Urothelium cell line (cell line): ENCODE data around the gene SYCN.
A peak's percentile ranks its signal among the peaks of the same experiment; 100 is the strongest.

Experiments used
- DNase-seq: peaks from one replicate; pipeline ENCODE4 v3.0.0; 2011; ENCODE audit warnings: low spot score, mixed read lengths
- FAIRE-seq: peaks from 2 replicates; lab custom pipeline; 2011; peaks lifted over from hg19 to GRCh38; lab: Jason Lieb, UNC

SYCN gene

DNA sequence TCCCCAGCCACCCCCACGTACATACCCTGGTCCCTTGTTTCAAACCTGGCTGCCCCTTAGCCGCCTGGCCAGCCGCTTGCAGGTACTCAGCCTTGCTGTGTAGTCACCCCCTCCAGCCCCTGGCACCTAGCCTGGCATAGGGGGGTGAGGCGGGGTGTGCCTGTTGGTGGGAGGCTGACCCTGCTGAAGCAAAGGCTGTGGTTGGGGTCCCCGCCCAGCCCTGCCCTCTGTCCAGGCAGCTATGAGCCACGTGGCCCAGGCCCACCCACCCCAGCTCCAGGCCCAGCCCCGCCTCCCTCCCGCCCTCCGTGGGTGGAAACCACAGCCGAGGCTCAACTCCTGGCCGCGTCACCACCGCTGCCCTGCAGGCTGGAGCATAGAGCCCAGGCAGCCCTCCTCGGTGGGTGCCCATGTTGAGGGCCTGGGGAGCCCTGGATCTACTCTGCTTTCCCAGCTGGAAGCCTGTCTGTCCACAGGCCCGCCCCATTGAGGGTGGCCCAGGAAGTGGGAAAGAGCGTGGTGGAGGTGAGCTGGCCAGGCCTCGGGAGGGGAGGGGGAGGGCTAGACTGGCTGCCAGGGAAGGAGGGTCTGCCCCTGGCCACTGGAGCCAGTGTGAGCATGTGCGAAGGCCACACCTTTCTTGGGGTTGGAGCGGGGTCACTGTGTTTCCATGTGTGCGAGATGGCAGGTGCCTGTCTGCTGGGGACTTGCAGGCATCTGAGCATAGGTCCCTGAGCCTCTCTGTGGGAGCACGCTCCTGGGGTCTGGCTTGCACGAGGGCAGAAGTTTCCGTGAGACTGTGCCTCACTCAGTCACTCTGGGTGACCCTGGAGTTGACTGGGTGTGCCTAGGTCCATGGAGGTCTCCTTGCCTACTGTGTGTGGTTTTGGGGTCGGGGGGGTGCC is 47.5 kb downstream of the SYCN start:
- peak; percentile 42 for FAIRE-seq

DNA sequence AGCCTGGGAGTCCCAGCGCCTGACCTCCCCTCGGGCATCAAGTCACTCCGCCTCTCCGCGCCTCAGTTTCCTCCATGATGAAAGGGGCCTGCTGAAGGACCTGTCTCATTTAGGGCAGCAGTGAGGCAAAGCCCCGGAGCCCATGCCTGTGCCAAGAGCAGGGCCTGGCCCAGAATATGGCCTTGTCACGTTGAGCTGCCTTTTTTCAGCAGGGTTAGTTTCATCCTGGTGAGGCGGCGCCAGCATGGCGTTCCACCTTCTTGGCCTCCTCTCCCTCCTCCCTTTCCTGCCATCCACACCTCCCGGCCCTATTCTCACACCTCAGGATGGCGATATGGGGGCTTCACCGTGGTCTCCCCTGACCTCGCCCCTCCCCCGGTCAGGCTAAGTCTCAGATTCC is 48.3 kb downstream of the SYCN start:
- no peak for FAIRE-seq
- no peak for DNase-seq

More for the DNA sequence above, 47.5 kb downstream of the SYCN start:
- DNase-seq: peak; percentile 38

DNA sequence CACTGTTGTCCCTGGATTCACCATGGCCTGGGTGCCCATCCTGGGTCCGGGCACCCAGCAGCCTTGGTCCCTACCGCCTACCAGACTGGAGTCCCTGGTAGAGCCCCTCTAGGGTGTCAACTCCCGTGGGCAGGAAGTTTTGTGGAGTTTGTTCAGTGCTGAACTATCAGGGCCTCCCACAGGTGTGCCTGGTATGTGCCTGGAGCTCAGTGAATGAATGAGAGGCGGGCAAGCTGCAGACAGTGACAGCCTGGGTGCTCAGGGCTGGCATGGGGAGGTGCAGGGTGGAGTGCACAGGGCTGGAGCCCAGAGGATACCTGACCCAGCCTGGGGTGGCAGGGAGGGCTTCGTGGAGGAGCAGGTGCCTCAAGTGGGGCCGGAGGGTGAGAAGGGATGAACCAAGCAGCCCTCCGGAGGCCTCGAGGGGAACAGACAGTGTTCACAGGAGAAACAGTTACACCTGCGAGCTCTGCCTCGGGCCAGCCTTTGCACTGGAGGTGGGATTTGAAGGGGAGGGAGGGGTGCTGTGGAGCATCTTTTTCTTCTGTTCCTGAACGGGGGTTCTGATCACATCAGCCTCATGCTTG is 48.9 kb downstream of the SYCN start:
- FAIRE-seq: no peak

DNA sequence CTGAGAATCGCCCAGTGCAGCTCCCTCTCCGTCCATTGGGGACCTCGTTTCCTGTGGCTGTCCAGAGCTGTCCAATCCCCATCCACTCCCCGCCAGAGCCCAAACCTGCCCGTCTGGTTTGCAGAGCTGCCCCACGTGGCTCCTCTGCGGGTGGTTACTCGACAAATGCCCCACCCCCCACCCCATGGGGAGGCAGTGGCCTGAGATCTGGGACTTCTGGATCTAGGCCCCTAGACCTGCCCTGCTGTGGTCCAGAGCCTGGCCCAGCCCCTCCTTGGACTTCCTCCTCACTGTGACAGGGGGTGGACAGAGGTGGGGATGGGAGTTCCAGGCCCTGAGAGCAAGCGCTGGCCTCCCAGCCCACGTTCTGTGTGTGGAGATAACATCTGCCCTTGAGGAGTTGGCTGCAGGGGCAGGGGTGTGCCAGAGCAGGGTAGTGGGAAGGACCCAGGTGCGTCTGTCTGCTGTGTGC is 49.4 kb downstream of the SYCN start:
- FAIRE-seq (no peak), DNase-seq (no peak)

More for the DNA sequence above, 48.9 kb downstream of the SYCN start:
- no peak for DNase-seq

DNA sequence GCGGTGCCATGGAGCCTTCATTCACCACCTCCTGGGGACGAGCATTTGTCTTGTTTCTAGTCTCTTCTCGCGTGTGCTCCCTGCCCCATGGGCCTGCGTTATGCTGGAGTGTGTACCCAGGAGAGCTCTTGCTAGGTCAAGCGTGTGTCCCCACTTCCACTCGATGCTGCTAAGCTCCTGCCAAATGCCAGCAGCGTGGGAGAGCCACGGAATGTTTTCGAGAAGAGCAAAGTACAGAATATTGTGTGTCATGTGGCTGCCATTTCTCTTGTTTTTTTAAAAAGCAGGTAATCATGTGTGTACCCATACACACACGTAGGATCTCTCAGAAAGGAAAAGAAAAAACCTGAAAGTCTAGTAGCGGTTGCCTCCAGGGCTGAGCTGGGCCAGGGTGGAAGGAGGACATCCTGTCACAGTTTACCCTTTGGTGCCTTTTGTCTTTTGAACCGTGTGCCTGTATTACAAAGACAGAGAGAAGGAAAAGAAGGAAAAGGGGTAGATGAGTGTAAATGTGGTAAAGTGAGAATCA is 49.9 kb downstream of the SYCN start:
- DNase-seq (no peak), FAIRE-seq (no peak)
